ENCODE results near the gene PPP2R2D.

Gene PPP2R2D

GRCh38 chr10:131998050-131998844 lies 97.4 kb downstream of the PPP2R2D start:
- H3K27ac ChIP-seq, result peak overlapping the region; percentile 90
- TF ChIP-seq CTCF (conservative IDR thresholded peaks at IDR 0.05), result no peak

GRCh38 chr10:131998845-131999681 lies 98.3 kb downstream of the PPP2R2D start:
- TF ChIP-seq CTCF (conservative IDR thresholded peaks at IDR 0.05), result no peak
- H3K27ac ChIP-seq, result peak overlapping the region; percentile 90

GRCh38 chr10:132001238-132001972 lies 100.6 kb downstream of the PPP2R2D start:
- no peak overlapping the region for H3K27ac ChIP-seq
- no peak for TF ChIP-seq CTCF (conservative IDR thresholded peaks at IDR 0.05)

- H3K27ac ChIP-seq, result no peak overlapping the region
- TF ChIP-seq CTCF (conservative IDR thresholded peaks at IDR 0.05), result no peak
These were observed 101.2 kb downstream of the PPP2R2D start for GRCh38 chr10:132002004-132002403.

- H3K27ac ChIP-seq, result no peak overlapping the region
- no peak for TF ChIP-seq CTCF (conservative IDR thresholded peaks at IDR 0.05)
These were observed 102.6 kb downstream of the PPP2R2D start for GRCh38 chr10:132003282-132003924.

GRCh38 chr10:132004052-132004451 lies 103.2 kb downstream of the PPP2R2D start:
- H3K27ac ChIP-seq, result no peak overlapping the region
- TF ChIP-seq CTCF (conservative IDR thresholded peaks at IDR 0.05), result no peak

Measured in VCaP (cell line).